ENCODE measurements around the gene DCAF7.
A peak's percentile ranks its signal among the peaks of the same experiment; 100 is the strongest.

The DCAF7 gene

GRCh38 chr17:63634163-63634562 lies 83.9 kb downstream of the DCAF7 start:
- DNase-seq = peak in 1 of 2 donors; percentile 67

- DNase-seq = no peak
Observed at GRCh38 chr17:63634816-63635215, 84.5 kb downstream of the DCAF7 start.

- no peak for DNase-seq
Observed at GRCh38 chr17:63635290-63635689, 85.0 kb downstream of the DCAF7 start.

- no peak for DNase-seq
Observed at GRCh38 chr17:63635787-63636186, 85.5 kb downstream of the DCAF7 start.

- no peak for DNase-seq
Observed at GRCh38 chr17:63639125-63639524, 88.8 kb downstream of the DCAF7 start.

- no peak for DNase-seq
Observed at GRCh38 chr17:63640038-63640437, 89.8 kb downstream of the DCAF7 start.

- peak in 1 of 2 donors; percentile 75 for DNase-seq
Observed at GRCh38 chr17:63641692-63642448, 91.6 kb downstream of the DCAF7 start.
